K562 (cell line): ENCODE results near the gene SLC6A9. TPM values are rescaled to one million over a fixed set of nuclear protein-coding genes. Genes with fewer than 3 reads are reported as not detected.
A peak's percentile ranks its signal among the peaks of the same experiment; 100 is the strongest.

Experiments
- BACH1 ChIP-seq: fragments of 200-800 bp; sonication (Bioruptor generic); IDR thresholded peaks from 2 replicates; pipeline ENCODE4 v1.6.1; 2016; ENCODE audit warnings: missing genetic modification characterization, missing compliant biosample characterization
- CUX1 ChIP-seq: fragments of 200-800 bp; sonication (Bioruptor generic); IDR thresholded peaks from 2 replicates; pipeline ENCODE4 v1.6.1; 2016; ENCODE audit warnings: missing genetic modification characterization, missing compliant biosample characterization
- FOXA1 ChIP-seq: fragments of 450-650 bp; IDR thresholded peaks from 2 replicates; pipeline ENCODE4 v1.6.1; 2016; ENCODE audit warnings: mild to moderate bottlenecking, borderline replicate concordance
- FOXP1 ChIP-seq: sonication (generic); formaldehyde crosslinking; IDR thresholded peaks from 2 replicates; pipeline ENCODE4 v1.8.0; 2022; ENCODE audit warnings: mild to moderate bottlenecking, missing genetic modification reagents
- GTF2B ChIP-seq: IDR thresholded peaks from 2 replicates; pipeline ENCODE4 v1.6.1; 2011; ENCODE audit not compliant: insufficient read length; ENCODE audit errors: extremely low read depth
- HDAC2 ChIP-seq: fragments of 450-650 bp; IDR thresholded peaks from 2 replicates; pipeline ENCODE4 v1.6.1; 2016; ENCODE audit warnings: mild to moderate bottlenecking
- HSF4 ChIP-seq: fragments of 250-450 bp; sonication (Bioruptor Pico); IDR thresholded peaks from 2 replicates; pipeline ENCODE4 v2.1.2; 2022; ENCODE audit warnings: mild to moderate bottlenecking, moderate library complexity, borderline replicate concordance
- POLR2A ChIP-seq: fragments of 450-650 bp; conservative IDR thresholded peaks from 2 replicates; pipeline ENCODE4 v1.6.1; 2016
- POLR2H ChIP-seq: IDR thresholded peaks from 2 replicates; pipeline ENCODE4 v1.6.1; 2016; ENCODE audit warnings: missing genetic modification characterization, low read depth, mild to moderate bottlenecking, control low read depth, missing compliant biosample characterization, moderate library complexity
- POLR3G ChIP-seq: IDR thresholded peaks from 2 replicates; pipeline ENCODE4 v1.6.1; 2011; ENCODE audit not compliant: insufficient read length, insufficient replicate concordance; ENCODE audit errors: extremely low read depth
- TEAD4 ChIP-seq, 2 experiments: sonication (generic) in 1 of 2; formaldehyde crosslinking in 1 of 2; IDR thresholded peaks; 2 replicates each; pipeline versions ENCODE4 v1.6.1 to v1.8.0; 2012 to 2022; ENCODE audit warnings: borderline replicate concordance in 1 of 2, inconsistent platforms in 1 of 2, low read length in 1 of 2, mild to moderate bottlenecking in 1 of 2, missing genetic modification reagents in 1 of 2
- TFAM ChIP-seq: fragments of 250-450 bp; sonication (Bioruptor Pico); conservative IDR thresholded peaks from 2 replicates; pipeline ENCODE4 v1.5.0; 2021; ENCODE audit warnings: mild to moderate bottlenecking, moderate library complexity
- TRIM25 ChIP-seq: fragments of 450-650 bp; IDR thresholded peaks from 2 replicates; pipeline ENCODE4 v1.7.0; 2016; ENCODE audit warnings: borderline replicate concordance
- polyA plus RNA-seq, 8 experiments: library from polyadenylated mRNA; depleted of rRNA in 4 of 8; stranded (reverse) in 5 of 8; unstranded in 3 of 8; fragments of >200 nt; fragmentation: Nextera tagmentation in 2 of 8; fragmentation: Illumina TruSeq in 1 of 8; extraction: Ambion mirVana in 2 of 8; extraction: Trizol in 1 of 8; gene quantifications; 2 replicates each; pipeline versions ENCODE4 v1.2.1 to v1.2.3, GENCODE V29; 2011 to 2014; ENCODE audit warnings: inconsistent platforms in 1 of 8, missing spikeins in 1 of 8
- total RNA-seq, 7 experiments: library from RNA; depleted of rRNA in 6 of 7; stranded (reverse); fragments of >200 nt in 6 of 7; fragmentation: Illumina TruSeq in 2 of 7; extraction: Trizol in 2 of 7; gene quantifications; 2 replicates each; pipeline versions ENCODE4 v1.2.1 to v1.2.3, GENCODE V29; 2011 to 2021; ENCODE audit warnings: low replicate concordance in 1 of 7

The SLC6A9 gene
- total and polyA plus RNA-seq, 9 of the 15 experiments (the other 6 are each of a cell fraction or from before 2014, with no cell fraction given) = 0.17 to 18.7 (median 2.9) TPM

- no peak for TF ChIP-seq TEAD4 (IDR thresholded peaks at IDR 0.05; ENCODE audit: low read length)
- TF ChIP-seq TEAD4 (CRISPR knock-in tag; IDR thresholded peaks at IDR 0.05; ENCODE audit: borderline replicate concordance) = 0 out of 2 replicates have a peak, but pooled peaks have one; percentile 57
- TF ChIP-seq BACH1 (tag) = no peak
- TF ChIP-seq POLR2A = no peak
- peak; percentile 75; the same call in 1 of the 2 replicates for TF ChIP-seq TRIM25
- TF ChIP-seq GTF2B = no peak
- 0 out of 2 replicates have a peak, but pooled peaks have one; percentile 62 for TF ChIP-seq HDAC2
- no peak for TF ChIP-seq FOXA1
- no peak for TF ChIP-seq HSF4
- TF ChIP-seq POLR2H (tag) = no peak
- no peak for TF ChIP-seq POLR3G
- TF ChIP-seq FOXP1 = peak; percentile 50; the same call in 1 of the 2 replicates
- no peak for TF ChIP-seq CUX1 (CRISPR knock-in tag)
- TF ChIP-seq TFAM = no peak
Observed at GRCh38 chr1:44029260-44029910, 1.9 kb downstream of the SLC6A9 start (continued).
